Suprapubic skin (tissue), 2 donors: ENCODE results near the gene CAV1.

Experiments
- EP300 ChIP-seq: sonication (generic); formaldehyde crosslinking; IDR thresholded peaks from one replicate; pipeline ENCODE4 v1.6.1; 2017; ENCODE audit warnings: antibody characterized with exemption
- POLR2A ChIP-seq, 2 donors: fragments of 450-650 bp; IDR thresholded peaks; one replicate each; pipeline ENCODE4 v1.6.1; 2017; ENCODE audit warnings: antibody characterized with exemption in 2 of 2, mild to moderate bottlenecking in 2 of 2, moderate library complexity in 2 of 2

GRCh38 chr7:116546054-116546453 is 21.2 kb downstream of the CAV1 start:
- TF ChIP-seq POLR2A (IDR thresholded peaks at IDR 0.05) (no peak), EP300 (no peak)
